HepG2 (cell line): ENCODE results near the gene KANSL3. TPM values are rescaled to one million over a fixed set of nuclear protein-coding genes. Genes with fewer than 3 reads are reported as not detected.
"Not testable (repeated sequence)": the region's sequence is repeated elsewhere in the genome, so short reads cannot be mapped to it uniquely, and the experiment has no call there.

Source experiments
- ATAC-seq: fragments of 200-7000 bp; cut with Tn5 transposase; 3 replicates; pipeline ENCODE4 v1.9.1; 2020; ENCODE audit warnings: mild to moderate bottlenecking, moderate library complexity
- BruUV-seq: library from RNA; stranded (reverse); fragments of 400-500 nt; replicated peaks from 2 replicates; lab custom pipeline; 2021; lab: Mats Ljungman, UMichigan
- CTCF ChIA-PET: fragments of 300-600 bp; formaldehyde crosslinking; extraction: SDS; loops from one replicate; lab custom pipeline; 2021; ENCODE audit warnings: low total read pairs, inconsistent platforms, low intra/inter-chr PET ratio; lab: Yijun Ruan, JAX
- POLR2A ChIA-PET: fragments of 350-600 bp; sonication (Branson Sonifier 250); formaldehyde crosslinking; loops from one replicate; lab custom pipeline; 2020; ENCODE audit warnings: antibody characterized with exemption, inconsistent platforms; lab: Yijun Ruan, JAX
- DNase-seq: peaks from one replicate; pipeline ENCODE4 v3.0.0-alpha.2; 2015; ENCODE audit warnings: low spot score
- FAIRE-seq: peaks from 3 replicates; lab custom pipeline; 2011; peaks lifted over from hg19 to GRCh38; lab: Jason Lieb, UNC
- H2AFZ ChIP-seq: one replicate; pipeline ENCODE4 v1.6.1; 2011; ENCODE audit warnings: low read length, inconsistent platforms
- H3K27ac ChIP-seq: fragments of 300-600 bp; 3 replicates; pipeline ENCODE4 v1.8.0; 2011; ENCODE audit warnings: mixed run types, mild to moderate bottlenecking, mixed read lengths, low read length, inconsistent platforms; ENCODE audit not compliant: insufficient read depth; ENCODE audit errors: extremely low read length
- H3K27me3 ChIP-seq, 2 experiments: fragments of 200-600 bp in 1 of 2; 2 replicates in 1 of 2; 3 replicates in 1 of 2; pipeline versions ENCODE4 v1.6.0 to v1.8.0; 2011; ENCODE audit warnings: low read length in 2 of 2, mild to moderate bottlenecking in 2 of 2, moderate library complexity in 2 of 2, inconsistent platforms in 1 of 2; ENCODE audit not compliant: insufficient read depth in 2 of 2, control insufficient read depth in 1 of 2
- H3K36me3 ChIP-seq, 2 experiments: fragments of 200-600 bp in 1 of 2; replicated peaks in 1 of 2; 2 replicates in 1 of 2; 3 replicates in 1 of 2; pipeline versions ENCODE4 v1.5.1 to v1.8.0; 2011; ENCODE audit warnings: low read length in 2 of 2, inconsistent platforms in 1 of 2; ENCODE audit not compliant: insufficient read depth in 2 of 2, control insufficient read depth in 1 of 2
- H3K4me1 ChIP-seq: 2 replicates; pipeline ENCODE4 v1.5.1; 2012; ENCODE audit warnings: low read length, inconsistent platforms; ENCODE audit not compliant: insufficient read depth
- H3K4me2 ChIP-seq: 2 replicates; pipeline ENCODE4 v1.6.0; 2011; ENCODE audit warnings: low read depth, low read length, inconsistent platforms
- H3K4me3 ChIP-seq, 3 experiments: fragments of 200-600 bp in 1 of 3; sonication (generic), shearing (Covaris generic) in 1 of 3; replicated peaks in 1 of 3; 2 replicates each; pipeline ENCODE4 v1.5.1; 2011 to 2016; ENCODE audit warnings: low read length in 3 of 3, inconsistent platforms in 2 of 3, low read depth in 2 of 3, mild to moderate bottlenecking in 2 of 3, control low read depth in 1 of 3, mixed read lengths in 1 of 3; ENCODE audit not compliant: insufficient read depth in 1 of 3
- H3K79me2 ChIP-seq: one replicate; pipeline ENCODE4 v1.6.1; 2011; ENCODE audit warnings: low read length, inconsistent platforms; ENCODE audit not compliant: insufficient read depth
- H3K9ac ChIP-seq: 2 replicates; pipeline ENCODE4 v1.6.0; 2011; ENCODE audit warnings: mild to moderate bottlenecking, low read depth, low read length, inconsistent platforms; ENCODE audit not compliant: insufficient read depth
- H3K9me3 ChIP-seq: 2 replicates; pipeline ENCODE4 v1.5.1; 2012; ENCODE audit warnings: mild to moderate bottlenecking, low read length
- H4K20me1 ChIP-seq: 2 replicates; pipeline ENCODE4 v1.6.0; 2011; ENCODE audit warnings: inconsistent platforms, mild to moderate bottlenecking, low read length, moderate library complexity; ENCODE audit not compliant: insufficient read depth
- BCL6 ChIP-seq: IDR thresholded peaks from 2 replicates; pipeline ENCODE4 v1.6.1; 2016; ENCODE audit warnings: missing genetic modification reagents, missing compliant biosample characterization
- CBFB ChIP-seq: sonication (generic); formaldehyde crosslinking; IDR thresholded peaks from 2 replicates; pipeline ENCODE4 v1.4.0; 2020; ENCODE audit warnings: missing genetic modification reagents
- FIP1L1 ChIP-seq: fragments of 200-400 bp; formaldehyde crosslinking; IDR thresholded peaks from 2 replicates; pipeline ENCODE4 v1.6.1; 2018; ENCODE audit warnings: low read depth, mild to moderate bottlenecking, low read length, moderate library complexity, borderline replicate concordance; ENCODE audit not compliant: insufficient read depth
- HNRNPK ChIP-seq: fragments of 200-400 bp; formaldehyde crosslinking; IDR thresholded peaks from 2 replicates; pipeline ENCODE4 v1.6.1; 2018; ENCODE audit warnings: low read length, low read depth, moderate library complexity, mild to moderate bottlenecking; ENCODE audit not compliant: poor library complexity, severe bottlenecking
- JARID2 ChIP-seq: sonication (generic); formaldehyde crosslinking; IDR thresholded peaks from 2 replicates; pipeline ENCODE4 v1.8.1; 2023; ENCODE audit warnings: missing genetic modification reagents, inconsistent platforms; ENCODE audit not compliant: insufficient replicate concordance
- NRL ChIP-seq: sonication (generic); formaldehyde crosslinking; IDR thresholded peaks from 2 replicates; pipeline ENCODE4 v1.5.0; 2020; ENCODE audit warnings: missing genetic modification reagents, mild to moderate bottlenecking, moderate library complexity, borderline replicate concordance
- ZNF280B ChIP-seq: sonication (generic); formaldehyde crosslinking; IDR thresholded peaks from 2 replicates; pipeline ENCODE4 v1.5.0; 2020; ENCODE audit warnings: missing genetic modification reagents, mild to moderate bottlenecking, borderline replicate concordance
- ZNF513 ChIP-seq: sonication (generic); formaldehyde crosslinking; conservative IDR thresholded peaks from 2 replicates; pipeline ENCODE4 v1.5.0; 2020; ENCODE audit warnings: missing genetic modification reagents
- ZNF546 ChIP-seq: sonication (generic); formaldehyde crosslinking; conservative IDR thresholded peaks from 2 replicates; pipeline ENCODE4 v1.8.1; 2023; ENCODE audit warnings: mild to moderate bottlenecking, missing genetic modification reagents
- ZNF709 ChIP-seq: sonication (generic); formaldehyde crosslinking; IDR thresholded peaks from 2 replicates; pipeline ENCODE4 v1.5.0; 2020; ENCODE audit warnings: mild to moderate bottlenecking, missing genetic modification reagents
- ZNF841 ChIP-seq: sonication (generic); formaldehyde crosslinking; IDR thresholded peaks from 2 replicates; pipeline ENCODE4 v1.8.1; 2023; ENCODE audit warnings: missing genetic modification reagents, borderline replicate concordance
- WGBS: methylation state at CpG from one replicate; pipeline ENCODE4 v1.1.6; 2017; ENCODE audit warnings: low lambda C conversion rate; 5-methylcytosine and 5-hydroxymethylcytosine counted together
- in situ Hi-C: cut with HindIII; loops from 2 replicates; pipeline ENCODE4 v1.10.0; 2017; ENCODE audit warnings: low pct_unique_long_range_greater_than_20kb; ENCODE audit not compliant: extremely low pct_ligation_motif_present
- intact Hi-C: fragments of 100-400 bp; cut with micrococcal nuclease; formaldehyde crosslinking; loops from one replicate; pipeline ENCODE4 v1.10.0; 2022; ENCODE audit not compliant: unreplicated experiment
- polyA plus RNA-seq, 8 experiments: library from polyadenylated mRNA; depleted of rRNA in 3 of 8; stranded (reverse) in 7 of 8; unstranded in 1 of 8; fragments of >200 nt; fragmentation: Illumina TruSeq in 4 of 8; extraction: Trizol in 4 of 8; gene quantifications; 2 replicates each; pipeline versions ENCODE4 v1.2.1 to v1.2.3, GENCODE V29; 2011 to 2016; ENCODE audit warnings: low read depth in 4 of 8, missing spikeins in 1 of 8, mixed read lengths in 1 of 8; ENCODE audit not compliant: insufficient read depth in 1 of 8
- total RNA-seq, 5 experiments: library from RNA; depleted of rRNA; stranded (reverse); fragments of >200 nt; fragmentation: Illumina TruSeq; extraction: Trizol; gene quantifications; 2 replicates each; pipeline ENCODE4 v1.2.3, GENCODE V29; 2016; ENCODE audit warnings: low read depth in 1 of 5

Gene KANSL3
- total and polyA plus RNA-seq, 2 of the 13 experiments (the other 11 are each of a cell fraction or from before 2014, with no cell fraction given), result 20.8 to 37.3 TPM

- Histone ChIP-seq H3K9me3 (no peaks in the 10 kb centered on the region), H2AFZ (no peak overlapping the region), H3K9ac (no peak overlapping the region)
- ATAC-seq, result no peak
- POLR2A ChIA-PET, result interaction anchor here (1.1 to 2.9 kb wide), 2 partner anchors 52 to 79 kb away, joined by 3 to 7 read pairs; no protein-coding TSS in a partner anchor
- no TSS peak for BruUV-seq
- no peak for FAIRE-seq
- intact Hi-C loops, result no loop called here
- no peak for TF ChIP-seq NRL (CRISPR knock-in tag)
- no peak for TF ChIP-seq BCL6 (CRISPR knock-in tag)
- TF ChIP-seq ZNF709 (CRISPR knock-in tag), result no peak
- no peak for TF ChIP-seq JARID2 (CRISPR knock-in tag)
- no peak for TF ChIP-seq ZNF280B
- no peak for TF ChIP-seq ZNF513 (CRISPR knock-in tag)
- TF ChIP-seq FIP1L1, result no peak
- TF ChIP-seq ZNF841 (CRISPR knock-in tag), result no peak
- no peak for TF ChIP-seq HNRNPK
- TF ChIP-seq CBFB (CRISPR knock-in tag), result no peak
- no peak for TF ChIP-seq ZNF546 (CRISPR knock-in tag)
- TF ChIP-seq, all 625 proteins: peak for 0
- Histone ChIP-seq H4K20me1 (no peaks in the 10 kb centered on the region), H3K4me2 (no peak overlapping the region), H3K36me3 (no peaks in the 10 kb centered on the region), H3K79me2 (no peaks in the 10 kb centered on the region), H3K4me3 (no peak overlapping the region), H3K27ac (no peak overlapping the region), H3K27me3 (no peaks in the 10 kb centered on the region), H3K4me1 (peaks cover 59% of the 10 kb centered on the region)
- no peak for DNase-seq
- in situ Hi-C loops, result no loop called here
- WGBS, result 85% methylated on average over 6 of the region's 6 CpGs
- CTCF ChIA-PET, result no interaction called here
These were observed 80.1 kb downstream of the KANSL3 start for GRCh38 chr2:96558061-96558460.

GRCh38 chr2:96557421-96557820, 80.7 kb downstream of the KANSL3 start:
- 84% methylated on average over 6 of the region's 6 CpGs for WGBS
- POLR2A ChIA-PET, result interaction anchor here (0.9 to 2.9 kb wide), 5 partner anchors 53 to 311 kb away, joined by 3 to 7 read pairs (median 3); partner anchors contain the start of gene CNNM4

More at GRCh38 chr2:96557421-96557820, 80.7 kb downstream of the KANSL3 start:
- H3K79me2 ChIP-seq, ATAC-seq, H3K9me3 ChIP-seq, BruUV-seq, H2AFZ ChIP-seq, H3K27me3 ChIP-seq, in situ Hi-C loops, FAIRE-seq, H3K9ac ChIP-seq, H3K36me3 ChIP-seq, H4K20me1 ChIP-seq, DNase-seq, CTCF ChIA-PET, intact Hi-C loops, H3K4me3 ChIP-seq: not testable (repeated sequence)
- H3K4me1 ChIP-seq, result peaks cover 60% of the 10 kb centered on the region
- peak overlapping the region; percentile 16 for H3K27ac ChIP-seq
- peak overlapping the region; percentile 97 for H3K4me2 ChIP-seq
